Neural progenitor cell (in vitro differentiated cells): Measurements from ENCODE around the gene DMWD. TPM values are rescaled to one million over a fixed set of nuclear protein-coding genes. Genes with fewer than 3 reads are reported as not detected.

Source experiments
- DNase-seq: peaks from one replicate; pipeline ENCODE4 v3.0.0-alpha.2; 2016; ENCODE audit warnings: low spot score
- H2AFZ ChIP-seq: fragments of 200-600 bp; sonication (generic); replicated peaks from 2 replicates; pipeline ENCODE4 v1.6.1; 2016; ENCODE audit warnings: antibody characterized with exemption
- H3F3A ChIP-seq: fragments of 200-600 bp; sonication (generic); 2 replicates; pipeline ENCODE4 v1.6.1; 2016; ENCODE audit warnings: antibody characterized with exemption, low read depth
- H3K27ac ChIP-seq: fragments of 200-600 bp; sonication (generic); 2 replicates; pipeline ENCODE4 v1.5.1; 2016; ENCODE audit warnings: mild to moderate bottlenecking
- H3K27me3 ChIP-seq: fragments of 200-600 bp; sonication (generic); 2 replicates; pipeline ENCODE4 v1.6.1; 2016; ENCODE audit warnings: mild to moderate bottlenecking, moderate library complexity
- H3K36me3 ChIP-seq: fragments of 200-600 bp; sonication (generic); 2 replicates; pipeline ENCODE4 v1.5.1; 2016
- H3K4me1 ChIP-seq: fragments of 200-600 bp; sonication (generic); 2 replicates; pipeline ENCODE4 v1.6.1; 2016; ENCODE audit warnings: mixed run types
- H3K4me2 ChIP-seq: fragments of 200-600 bp; sonication (generic); 2 replicates; pipeline ENCODE4 v1.6.1; 2016
- H3K4me3 ChIP-seq: fragments of 200-600 bp; sonication (generic); 2 replicates; pipeline ENCODE4 v1.5.1; 2016
- H3K79me2 ChIP-seq: fragments of 200-600 bp; sonication (generic); 2 replicates; pipeline ENCODE4 v1.6.1; 2016; ENCODE audit warnings: low read depth
- H3K9ac ChIP-seq: fragments of 200-600 bp; sonication (generic); 2 replicates; pipeline ENCODE4 v1.6.1; 2016
- H3K9me3 ChIP-seq: fragments of 200-600 bp; sonication (generic); 2 replicates; pipeline ENCODE4 v1.5.1; 2016; ENCODE audit warnings: low read depth
- H4K20me1 ChIP-seq: fragments of 200-600 bp; sonication (generic); 2 replicates; pipeline ENCODE4 v1.6.1; 2016; ENCODE audit warnings: low read depth
- H3K27ac Mint-ChIP-seq: 3 replicates; pipeline ENCODE4 v1.8.0; 2021; ENCODE audit warnings: mixed read lengths
- H3K27me3 Mint-ChIP-seq: 2 replicates; pipeline ENCODE4 v1.8.0; 2022; ENCODE audit warnings: low read depth, mild to moderate bottlenecking, inconsistent platforms, moderate library complexity, mixed read lengths; ENCODE audit not compliant: insufficient read depth
- H3K36me3 Mint-ChIP-seq: 3 replicates; pipeline ENCODE4 v1.8.0; 2021; ENCODE audit warnings: mixed read lengths
- H3K4me1 Mint-ChIP-seq: 3 replicates; pipeline ENCODE4 v1.8.0; 2021; ENCODE audit warnings: mixed read lengths
- H3K4me3 Mint-ChIP-seq: 3 replicates; pipeline ENCODE4 v1.8.0; 2021; ENCODE audit warnings: mild to moderate bottlenecking, moderate library complexity, mixed read lengths
- H3K9me3 Mint-ChIP-seq: 3 replicates; pipeline ENCODE4 v1.8.0; 2020; ENCODE audit warnings: mixed read lengths
- CTCF ChIP-seq: fragments of 200-600 bp; sonication (generic); IDR thresholded peaks from 2 replicates; pipeline ENCODE4 v1.5.1; 2017; ENCODE audit warnings: antibody characterized with exemption, mild to moderate bottlenecking
- EZH2 ChIP-seq: fragments of 200-600 bp; sonication (generic); IDR thresholded peaks from 2 replicates; pipeline ENCODE4 v1.6.1; 2017; ENCODE audit warnings: antibody characterized with exemption, mild to moderate bottlenecking, moderate library complexity
- EZH2phosphoT487 ChIP-seq: fragments of 200-600 bp; sonication (generic); IDR thresholded peaks from 2 replicates; pipeline ENCODE4 v1.6.1; 2017; ENCODE audit warnings: antibody characterized with exemption
- total RNA-seq: library from RNA; depleted of rRNA; stranded (reverse); fragments of >200 nt; gene quantifications from 2 replicates; pipeline ENCODE4 v1.2.3, GENCODE V29; 2015; ENCODE audit warnings: low replicate concordance

The DMWD gene
- total RNA-seq, 1 donor from 2014 or later = 22.8 TPM

GRCh38 chr19:45825917-45826893 is 33.6 kb upstream of the DMWD start:
- H3K27ac ChIP-seq = no peak overlapping the region
- H3K4me2 ChIP-seq = no peak overlapping the region
- H3K4me3 ChIP-seq = no peak overlapping the region
- Mint-ChIP-seq H3K27me3 (peaks cover 11% of the 10 kb centered on the region), H3K4me3 (no peak overlapping the region), H3K9me3 (no peaks in the 10 kb centered on the region), H3K36me3 (peaks cover 29% of the 10 kb centered on the region), H3K27ac (peak overlapping the region; percentile 29), H3K4me1 (peaks cover 4% of the 10 kb centered on the region)
- H3K4me1 ChIP-seq = no peaks in the 10 kb centered on the region
- H4K20me1 ChIP-seq = no peaks in the 10 kb centered on the region
- no peak overlapping the region for H2AFZ ChIP-seq
- H3K9ac ChIP-seq = no peak overlapping the region
- H3K36me3 ChIP-seq = no peaks in the 10 kb centered on the region
- H3K27me3 ChIP-seq = no peaks in the 10 kb centered on the region
- no peaks in the 10 kb centered on the region for H3F3A ChIP-seq
- no peaks in the 10 kb centered on the region for H3K9me3 ChIP-seq
- TF ChIP-seq EZH2phosphoT487 (no peak), CTCF (no peak), EZH2 (no peak)
- no peaks in the 10 kb centered on the region for H3K79me2 ChIP-seq
- DNase-seq = no peak

- H3K27me3 ChIP-seq = no peaks in the 10 kb centered on the region
- peaks cover 26% of the 10 kb centered on the region for H3K36me3 Mint-ChIP-seq
- H3F3A ChIP-seq = no peaks in the 10 kb centered on the region
- no peak overlapping the region for H3K4me3 ChIP-seq
- H3K79me2 ChIP-seq = no peaks in the 10 kb centered on the region
- no peaks in the 10 kb centered on the region for H3K9me3 Mint-ChIP-seq
- no peak overlapping the region for H3K4me2 ChIP-seq
- H4K20me1 ChIP-seq = no peaks in the 10 kb centered on the region
- no peaks in the 10 kb centered on the region for H3K9me3 ChIP-seq
- no peak overlapping the region for H3K27ac Mint-ChIP-seq
- H2AFZ ChIP-seq = no peak overlapping the region
- H3K27me3 Mint-ChIP-seq = peaks cover 10% of the 10 kb centered on the region
- no peaks in the 10 kb centered on the region for H3K4me1 ChIP-seq
- DNase-seq = no peak
- no peaks in the 10 kb centered on the region for H3K36me3 ChIP-seq
- H3K9ac ChIP-seq = no peak overlapping the region
- H3K27ac ChIP-seq = no peak overlapping the region
- no peak for TF ChIP-seq CTCF
- no peak for TF ChIP-seq EZH2phosphoT487
- peaks cover 4% of the 10 kb centered on the region for H3K4me1 Mint-ChIP-seq
- no peak overlapping the region for H3K4me3 Mint-ChIP-seq
Measured at GRCh38 chr19:45825263-45825605, 32.6 kb upstream of the DMWD start.

- Histone ChIP-seq H3K27ac (no peak overlapping the region), H3K9me3 (no peaks in the 10 kb centered on the region), H3F3A (no peaks in the 10 kb centered on the region), H3K4me2 (no peak overlapping the region), H4K20me1 (no peaks in the 10 kb centered on the region), H3K27me3 (no peaks in the 10 kb centered on the region), H3K9ac (no peak overlapping the region), H3K79me2 (no peaks in the 10 kb centered on the region), H3K4me3 (no peak overlapping the region), H3K4me1 (no peaks in the 10 kb centered on the region), H2AFZ (no peak overlapping the region), H3K36me3 (no peaks in the 10 kb centered on the region)
- no peak overlapping the region for H3K4me3 Mint-ChIP-seq
- H3K36me3 Mint-ChIP-seq = peaks cover 26% of the 10 kb centered on the region
- H3K9me3 Mint-ChIP-seq = no peaks in the 10 kb centered on the region
- no peak overlapping the region for H3K27ac Mint-ChIP-seq
- peaks cover 10% of the 10 kb centered on the region for H3K27me3 Mint-ChIP-seq
- no peak for TF ChIP-seq EZH2
- TF ChIP-seq EZH2phosphoT487 = no peak
- no peak for TF ChIP-seq CTCF
- peaks cover 4% of the 10 kb centered on the region for H3K4me1 Mint-ChIP-seq
- DNase-seq = no peak
Measured at GRCh38 chr19:45824531-45825262, 32.1 kb upstream of the DMWD start.
